Superior temporal gyrus (tissue), 1 donor: Measurements from ENCODE around the gene MGAM2.

Experiments
- DNase-seq: peaks from one replicate; pipeline ENCODE4 v3.0.0-alpha.2; 2016; ENCODE audit errors: extremely low spot score

The MGAM2 gene

DNA sequence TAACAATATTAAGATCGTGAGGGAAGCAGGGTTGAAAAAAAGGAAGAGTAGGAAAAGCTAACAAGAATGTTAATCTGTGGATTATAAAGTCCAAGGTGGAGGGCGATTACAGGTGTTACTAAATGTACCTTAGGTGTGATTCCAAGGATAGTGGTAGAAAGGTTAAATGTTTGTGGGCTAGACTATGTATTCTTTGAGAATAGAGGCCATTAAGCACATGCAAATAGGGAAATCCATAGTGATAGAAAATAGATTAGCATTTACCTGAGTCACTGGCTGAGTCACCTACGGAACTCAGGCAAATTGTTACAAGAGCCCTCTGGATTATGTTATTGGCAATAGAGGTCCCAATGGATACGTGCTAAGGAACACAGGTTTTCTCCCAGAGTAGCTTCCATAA lies 9.0 kb downstream of the MGAM2 start:
- no peak for DNase-seq

DNA sequence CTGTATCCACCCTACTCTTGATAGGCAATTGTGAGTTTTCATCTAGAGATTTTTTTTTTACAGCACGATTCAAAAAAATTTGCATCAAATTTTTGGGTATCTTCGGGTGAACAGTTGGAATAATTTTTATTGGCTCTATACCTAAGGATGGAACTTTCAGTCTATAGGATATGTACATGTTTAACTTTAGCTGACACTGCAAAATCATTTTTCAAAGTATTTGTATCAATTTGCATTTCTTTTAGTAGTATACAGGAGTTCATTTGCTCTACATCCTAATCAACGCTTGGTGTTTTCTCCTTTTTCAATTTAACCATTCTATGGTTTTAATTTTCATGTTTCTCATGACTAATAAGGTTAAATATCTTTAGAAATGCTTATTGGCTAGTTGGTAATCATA lies 11.7 kb downstream of the MGAM2 start:
- DNase-seq, result no peak

DNA sequence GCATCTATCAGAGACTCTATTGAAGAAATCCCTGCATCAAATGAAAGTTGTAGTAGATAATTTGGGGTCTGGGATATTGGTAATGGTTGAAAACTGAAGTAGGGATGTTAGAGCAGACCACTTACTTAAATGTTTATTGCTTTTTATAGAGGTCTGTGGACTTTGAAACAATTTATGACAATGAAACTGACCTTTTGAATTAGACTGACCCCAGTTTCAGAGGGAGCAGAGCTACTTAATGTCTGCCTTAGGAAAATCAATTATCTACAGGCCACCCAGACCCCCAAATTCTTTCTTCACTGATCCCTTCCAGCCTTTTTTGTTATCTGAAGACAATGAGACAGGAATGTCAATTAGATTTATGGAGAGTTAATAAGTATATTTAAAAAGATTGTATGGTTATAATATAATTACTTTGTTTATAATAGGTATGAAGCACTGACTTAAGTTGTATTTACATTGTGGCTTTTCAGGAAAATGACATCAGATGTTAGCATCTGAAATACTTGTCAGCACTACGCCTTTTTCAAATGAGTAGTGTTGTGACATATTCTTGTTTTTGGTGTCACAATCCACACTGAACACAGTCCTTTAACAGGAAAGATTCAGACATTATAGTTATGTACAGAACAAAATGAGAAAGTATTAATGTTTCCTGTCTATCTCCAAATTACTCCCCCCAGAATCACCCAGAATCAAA lies 13.9 kb downstream of the MGAM2 start:
- no peak for DNase-seq

DNA sequence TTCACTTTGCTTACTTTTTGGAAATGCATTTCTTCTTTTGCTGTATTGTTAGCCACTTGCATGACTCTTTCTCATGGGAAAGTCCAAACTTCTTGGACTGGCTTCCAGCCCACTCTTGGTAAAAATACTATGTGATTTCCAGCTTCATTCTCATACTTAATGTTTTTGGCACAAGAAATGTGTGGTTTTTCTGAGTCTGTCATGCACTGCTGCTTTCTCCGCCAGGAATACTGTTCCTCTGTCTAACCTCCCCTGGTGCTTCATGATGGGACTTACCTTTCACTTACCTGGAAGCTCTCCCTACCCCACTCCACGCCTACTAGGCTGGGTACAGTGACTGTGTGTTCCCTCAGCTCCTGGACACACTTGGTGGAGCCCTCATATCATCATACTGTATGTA lies 18.7 kb downstream of the MGAM2 start:
- no peak for DNase-seq

DNA sequence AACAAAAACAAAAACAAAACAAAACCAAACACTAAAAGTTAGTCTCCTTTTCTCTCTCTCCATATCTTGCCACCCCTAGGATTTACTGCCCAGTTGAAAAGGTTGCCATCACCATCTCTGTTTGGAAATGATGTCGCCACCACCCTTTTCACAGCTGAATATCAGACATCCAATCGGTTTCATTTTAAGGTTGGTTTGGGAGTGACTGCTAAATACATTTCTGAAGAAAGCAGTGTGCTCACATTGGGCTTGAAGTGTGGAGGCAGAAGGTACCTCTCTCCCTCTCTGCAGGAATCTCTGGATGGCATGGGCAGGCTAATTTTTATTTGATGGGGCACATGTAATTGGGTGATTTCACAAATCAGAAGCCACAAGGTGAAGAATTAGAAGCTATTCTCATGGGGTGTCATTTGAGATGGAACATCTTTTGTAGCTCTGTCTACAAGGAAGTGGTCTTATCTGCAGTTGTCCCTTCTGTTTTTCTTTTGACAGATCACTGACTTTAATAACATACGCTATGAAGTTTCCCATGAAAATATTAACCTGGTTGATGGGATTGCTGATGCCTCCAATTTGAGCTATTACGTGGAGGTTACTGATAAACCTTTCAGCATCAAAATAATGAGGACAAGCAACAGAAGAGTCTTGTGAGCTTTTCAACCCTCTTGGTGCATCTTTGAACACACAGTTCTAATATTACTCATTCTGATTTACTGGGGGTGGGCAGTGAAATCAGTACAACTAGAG lies 20.1 kb downstream of the MGAM2 start:
- DNase-seq, result no peak

DNA sequence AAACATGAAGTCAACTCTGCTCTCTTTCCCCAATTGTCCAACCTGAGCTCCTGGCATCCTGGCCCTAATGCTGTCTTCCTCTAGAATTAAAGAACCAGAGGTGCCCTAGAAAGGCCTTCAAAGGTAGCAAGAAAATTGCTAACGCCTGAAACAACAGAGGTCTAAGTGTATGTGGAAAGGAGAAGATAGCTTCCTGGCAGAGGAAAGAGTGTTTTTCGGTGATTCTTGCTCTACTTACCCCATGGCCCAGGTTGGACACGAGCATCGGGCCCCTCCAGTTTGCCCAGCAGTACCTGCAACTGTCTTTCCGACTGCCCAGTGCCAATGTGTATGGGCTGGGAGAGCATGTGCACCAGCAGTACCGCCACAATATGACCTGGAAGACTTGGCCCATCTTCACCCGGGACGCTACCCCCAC lies 22.2 kb downstream of the MGAM2 start:
- no peak for DNase-seq

DNA sequence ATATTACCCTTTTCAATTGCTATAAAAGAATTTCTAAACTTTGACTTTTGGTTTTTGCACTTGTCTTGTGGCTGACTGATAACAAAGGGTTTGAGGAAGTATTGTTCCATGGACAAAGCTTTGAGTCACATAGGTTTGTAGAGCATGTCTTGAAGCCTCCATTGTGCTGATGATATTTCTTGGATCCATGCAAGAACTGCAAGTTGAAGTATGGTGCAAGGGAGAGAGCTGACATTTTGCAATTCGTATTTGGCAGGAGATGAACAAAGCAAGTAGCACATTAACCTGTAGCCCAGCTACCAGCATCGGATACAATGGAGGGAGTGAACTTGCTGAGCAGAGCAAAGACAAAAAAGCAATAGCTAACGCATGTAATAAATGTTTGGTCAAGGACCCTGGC lies 23.4 kb downstream of the MGAM2 start:
- DNase-seq, result no peak

DNA sequence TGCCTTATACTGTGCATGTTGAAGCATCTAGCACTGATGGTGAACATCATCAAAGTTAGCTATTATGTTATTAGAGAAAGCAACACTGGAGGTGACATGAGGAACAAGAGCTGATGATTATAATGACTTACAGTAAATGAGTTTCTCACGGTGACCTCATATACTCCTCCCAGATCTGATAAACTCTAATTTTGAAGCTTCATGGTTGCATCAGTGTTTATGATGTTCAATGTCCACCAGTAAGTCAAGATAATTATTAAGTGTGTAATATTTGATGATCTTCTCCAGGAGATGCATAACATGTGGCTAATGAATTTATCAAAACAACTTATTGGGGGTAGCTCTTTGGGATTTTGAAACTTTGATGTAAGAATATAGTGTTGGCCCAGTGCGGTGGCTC lies 27.5 kb downstream of the MGAM2 start:
- DNase-seq, result no peak

DNA sequence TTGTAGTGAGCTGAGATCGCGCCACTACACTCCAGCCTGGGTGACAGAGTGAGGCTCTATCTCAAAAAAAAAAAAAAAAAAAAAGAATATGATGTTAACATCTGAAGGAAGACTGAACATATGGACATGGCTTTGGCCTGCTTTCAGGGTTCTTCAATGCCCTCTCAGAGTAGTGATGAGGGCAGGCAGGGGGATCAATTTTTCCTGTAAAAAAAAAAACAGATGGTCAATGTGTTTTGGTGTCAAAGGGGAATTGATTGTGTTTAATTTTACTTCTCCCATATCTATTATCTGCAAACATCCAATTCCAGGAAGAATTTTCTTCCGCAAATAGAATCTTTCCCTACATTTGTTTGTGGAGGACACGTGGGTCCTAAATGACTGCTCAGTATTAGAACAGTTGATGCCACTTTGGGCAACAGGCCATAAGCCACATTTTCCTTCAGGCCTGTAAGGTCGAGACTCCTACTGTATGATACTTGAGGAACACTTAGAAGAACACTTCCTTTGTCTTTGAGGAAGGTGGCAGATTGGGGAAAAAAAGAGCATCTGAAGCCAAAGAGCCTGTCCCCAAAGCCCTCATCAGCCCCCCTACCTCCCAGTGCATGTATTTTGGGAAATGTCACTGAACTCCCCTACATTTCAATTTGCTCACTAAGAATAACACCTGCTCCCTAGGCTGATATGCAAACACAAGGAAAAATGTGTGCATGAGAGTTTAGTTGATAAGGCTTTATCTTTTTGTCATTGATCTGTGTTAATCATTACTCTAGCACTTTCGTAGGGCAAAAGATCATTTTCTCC lies 28.3 kb downstream of the MGAM2 start:
- DNase-seq, result no peak

DNA sequence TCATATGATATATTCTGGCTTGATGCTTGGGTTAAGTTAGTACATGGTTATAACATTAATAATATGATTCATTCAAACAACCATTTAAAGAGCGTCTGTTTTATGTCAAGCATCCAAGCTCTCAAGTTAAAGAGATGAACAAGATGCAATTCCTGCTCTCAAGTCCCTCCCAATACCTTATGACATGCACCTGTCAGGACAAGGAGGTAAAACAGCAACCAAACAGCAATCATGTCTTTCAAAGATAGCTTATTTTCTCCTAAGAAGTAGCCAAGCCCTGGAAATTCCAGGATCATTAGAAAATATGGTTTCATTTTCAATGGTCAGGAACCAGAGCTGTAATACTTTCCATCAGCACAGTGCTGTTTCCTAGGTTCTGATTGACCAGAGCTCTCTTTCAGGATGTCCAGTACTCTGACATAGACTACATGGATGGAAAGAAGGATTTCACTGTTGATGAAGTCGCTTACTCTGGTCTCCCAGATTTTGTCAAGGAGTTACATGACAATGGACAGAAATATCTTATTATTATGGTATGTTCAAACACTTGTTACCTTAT lies 29.0 kb downstream of the MGAM2 start:
- DNase-seq, result no peak

DNA sequence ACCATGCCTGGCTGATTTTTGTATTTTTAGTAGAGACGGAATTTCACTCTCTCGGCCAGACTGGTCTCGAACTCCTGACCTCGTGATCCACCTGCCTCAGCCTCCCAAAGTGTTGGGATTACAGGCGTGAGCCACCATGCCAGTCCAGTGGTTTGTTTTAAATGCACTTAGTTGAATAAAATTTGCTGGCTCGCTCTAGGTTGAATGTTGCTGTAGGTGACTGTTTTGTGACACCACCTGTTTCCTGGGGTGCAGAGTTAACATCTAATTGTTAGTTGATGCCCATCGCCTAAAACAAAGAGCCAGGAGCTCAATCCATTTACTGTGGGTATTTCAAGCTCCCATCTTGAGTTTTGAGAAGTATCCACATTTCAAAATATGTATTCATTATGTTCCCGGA lies 31.2 kb downstream of the MGAM2 start:
- no peak for DNase-seq

DNA sequence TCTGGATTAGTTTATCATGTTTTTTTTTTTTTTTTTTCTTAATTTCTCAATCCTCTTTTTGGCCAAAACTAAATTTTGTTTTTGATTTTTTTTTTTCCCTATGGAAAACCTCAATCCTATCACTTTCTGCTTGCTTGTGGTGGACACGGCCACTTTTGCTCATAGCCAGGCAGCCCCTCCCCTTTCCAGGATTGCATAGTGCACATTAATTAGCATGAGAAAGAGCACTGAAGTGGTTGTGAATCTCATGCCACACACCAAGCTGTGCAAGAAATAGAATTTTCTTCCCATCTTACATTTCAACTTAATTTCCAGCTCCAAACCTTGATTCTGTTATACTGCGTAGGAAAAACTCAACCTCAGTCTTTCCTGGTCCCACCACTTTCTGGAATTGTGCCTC lies 34.6 kb downstream of the MGAM2 start:
- no peak for DNase-seq

DNA sequence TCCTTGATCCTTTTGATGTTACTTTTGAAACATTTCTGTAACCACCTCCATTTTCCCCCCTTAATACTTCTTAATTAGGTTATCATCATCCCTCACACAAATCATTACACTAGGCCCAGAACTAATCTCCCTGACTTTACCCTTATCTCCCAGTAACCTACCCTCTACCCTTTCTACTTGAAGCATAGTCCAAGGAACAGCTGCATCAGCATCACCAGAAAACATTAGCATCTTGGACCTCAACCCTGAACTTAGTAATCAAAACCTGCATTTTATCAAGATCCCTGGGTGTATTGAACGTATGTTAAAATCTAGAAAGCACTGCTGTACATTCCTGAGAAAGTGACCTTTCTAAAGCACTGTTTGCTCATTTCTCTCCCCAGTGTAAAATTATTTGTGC lies 38.8 kb downstream of the MGAM2 start:
- DNase-seq, result no peak

DNA sequence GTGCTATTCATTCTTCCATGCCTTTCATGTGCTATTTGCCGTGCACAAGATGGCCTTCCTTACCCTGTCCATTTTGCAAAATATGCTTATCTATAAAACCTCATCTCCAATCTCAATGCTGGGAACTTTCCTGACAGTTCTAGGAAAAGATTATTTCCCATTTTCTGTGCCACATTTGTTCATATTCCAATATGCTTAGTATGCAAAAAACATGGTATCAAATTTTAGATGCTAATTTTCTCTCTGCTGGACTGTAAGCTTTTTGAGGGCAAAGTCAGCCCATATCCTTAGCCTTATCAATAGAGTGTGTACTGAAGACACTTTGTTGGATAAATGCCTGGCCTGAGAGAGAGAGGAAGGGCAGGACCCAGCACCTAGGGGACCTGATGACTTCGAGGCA lies 39.4 kb downstream of the MGAM2 start:
- no peak for DNase-seq

DNA sequence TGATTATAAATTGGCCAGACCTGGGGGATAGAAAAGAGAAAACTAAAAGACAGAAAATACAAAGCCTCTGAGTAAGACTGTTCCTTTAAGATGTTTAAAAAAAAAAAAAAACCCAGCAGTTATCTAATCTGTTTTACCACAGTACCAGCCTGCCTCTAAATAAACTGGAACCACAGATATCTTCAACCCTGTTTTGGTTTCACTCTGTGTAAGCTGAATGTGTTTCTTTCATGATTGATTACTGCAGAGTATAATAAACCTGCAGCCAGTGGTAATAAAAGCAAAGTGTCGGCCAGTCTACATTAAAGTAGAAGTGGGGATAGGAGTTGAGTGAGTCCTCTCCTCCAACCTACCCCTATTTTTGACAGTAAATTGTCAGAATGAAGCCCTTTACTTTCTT lies 40.6 kb downstream of the MGAM2 start:
- no peak for DNase-seq

DNA sequence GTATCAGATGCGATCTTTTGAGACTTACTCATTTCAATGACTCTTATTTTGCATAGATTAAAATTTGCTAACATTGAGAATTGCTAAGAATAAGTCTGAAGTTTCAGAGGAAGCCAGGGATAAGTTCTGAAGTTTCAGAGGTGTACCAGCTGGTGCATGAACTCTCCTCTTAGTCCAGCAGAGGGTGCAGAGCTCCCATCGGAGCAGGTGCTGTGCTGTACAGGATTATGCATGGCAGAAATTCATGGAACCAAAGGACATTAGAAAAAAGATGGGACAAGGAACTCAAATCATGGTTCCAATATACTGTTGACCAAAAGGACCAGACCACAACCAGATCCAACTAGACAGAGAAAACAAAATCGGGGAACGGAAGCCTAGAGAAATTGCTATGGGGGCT lies 41.9 kb downstream of the MGAM2 start:
- no peak for DNase-seq

DNA sequence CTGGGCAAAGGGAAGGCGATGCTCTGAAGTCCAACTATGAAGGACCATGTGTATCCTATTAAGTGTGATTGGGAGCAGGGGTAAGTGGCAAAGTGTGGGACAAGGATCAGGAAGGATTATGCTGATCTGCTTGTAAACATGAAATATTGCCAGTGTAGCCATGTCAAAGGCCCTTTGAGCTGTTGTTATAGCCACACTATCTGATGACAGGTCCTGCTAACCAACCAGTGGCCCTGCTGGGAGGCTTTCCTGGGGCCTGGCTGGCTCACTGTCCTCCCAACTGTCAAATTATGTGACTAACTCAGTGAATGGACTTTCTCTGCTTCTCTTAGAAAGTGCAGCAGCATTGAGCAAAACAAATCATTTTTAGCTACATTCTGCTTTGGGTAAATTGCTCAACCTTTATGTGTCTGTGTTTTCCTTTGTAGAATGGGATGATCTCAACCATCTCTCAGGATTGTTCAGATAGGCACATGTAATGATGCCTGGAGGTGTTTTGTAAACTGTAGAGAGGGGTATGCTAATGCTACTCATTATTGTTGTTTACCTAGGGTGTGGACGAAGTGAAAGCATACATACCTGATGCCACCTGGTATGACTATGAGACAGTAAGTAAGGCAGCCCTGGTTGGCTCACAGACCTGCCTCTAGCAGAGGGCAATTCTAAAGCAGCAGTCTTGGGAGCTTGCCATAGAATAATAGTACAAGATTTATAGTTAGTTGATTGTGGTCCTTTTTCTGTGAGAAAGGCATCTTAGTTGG lies 47.4 kb downstream of the MGAM2 start:
- DNase-seq, result no peak

DNA sequence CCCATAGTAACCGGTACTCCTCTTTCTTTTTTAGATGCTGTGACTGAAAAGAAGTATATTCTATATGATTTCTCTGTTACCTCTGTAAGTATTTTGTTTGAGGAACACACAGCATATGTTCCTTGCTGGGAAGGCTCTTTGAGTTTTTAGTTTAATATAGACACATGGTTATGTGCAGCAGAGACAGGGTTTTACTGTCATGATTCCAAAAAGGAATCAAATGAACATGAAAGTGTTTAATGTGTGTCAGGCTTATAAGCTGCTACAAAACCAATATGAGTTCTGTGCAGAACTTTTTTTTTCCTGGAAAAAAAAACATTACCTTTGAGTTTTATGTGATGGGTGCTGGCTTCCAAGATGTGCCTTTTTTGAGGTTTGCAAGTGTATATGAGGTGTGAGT lies 50.4 kb downstream of the MGAM2 start:
- DNase-seq, result no peak

DNA sequence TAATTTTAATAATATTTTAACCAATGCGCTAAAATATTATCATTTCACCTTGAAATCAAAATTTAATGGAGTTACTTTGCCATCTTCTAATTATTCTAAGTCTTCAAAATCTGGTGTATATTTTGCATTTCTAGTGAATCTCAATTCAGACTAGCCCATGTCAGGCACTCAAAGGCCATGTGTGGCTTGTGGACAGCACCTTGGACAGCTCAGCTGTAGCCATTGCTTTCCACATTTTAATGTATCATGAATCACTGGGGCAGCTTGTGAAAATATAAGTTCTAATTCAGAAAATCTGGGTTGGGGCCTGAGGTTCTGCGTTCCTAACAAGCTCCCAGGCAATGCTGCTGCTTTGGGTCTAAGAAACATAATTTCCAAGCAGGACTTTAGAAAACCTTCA lies 57.2 kb downstream of the MGAM2 start:
- DNase-seq, result no peak

DNA sequence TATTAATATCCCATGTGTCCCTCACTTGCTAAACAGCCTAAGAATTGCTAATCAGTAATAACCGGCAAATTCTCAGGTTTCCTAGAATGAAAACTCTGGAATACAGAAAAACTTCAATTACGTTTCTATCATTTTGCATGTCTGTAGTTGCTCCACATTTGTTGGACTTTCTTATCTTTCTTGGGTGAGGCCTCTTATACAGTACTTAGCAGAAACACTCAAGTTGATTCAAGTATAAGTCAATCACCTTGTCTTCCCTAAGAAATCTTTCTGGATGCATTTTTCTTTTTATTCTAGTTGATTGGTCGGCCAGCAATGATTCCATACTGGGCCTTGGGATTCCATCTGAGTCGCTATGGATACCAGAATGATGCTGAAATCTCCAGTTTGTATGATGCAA lies 61.4 kb downstream of the MGAM2 start:
- DNase-seq, result no peak

DNA sequence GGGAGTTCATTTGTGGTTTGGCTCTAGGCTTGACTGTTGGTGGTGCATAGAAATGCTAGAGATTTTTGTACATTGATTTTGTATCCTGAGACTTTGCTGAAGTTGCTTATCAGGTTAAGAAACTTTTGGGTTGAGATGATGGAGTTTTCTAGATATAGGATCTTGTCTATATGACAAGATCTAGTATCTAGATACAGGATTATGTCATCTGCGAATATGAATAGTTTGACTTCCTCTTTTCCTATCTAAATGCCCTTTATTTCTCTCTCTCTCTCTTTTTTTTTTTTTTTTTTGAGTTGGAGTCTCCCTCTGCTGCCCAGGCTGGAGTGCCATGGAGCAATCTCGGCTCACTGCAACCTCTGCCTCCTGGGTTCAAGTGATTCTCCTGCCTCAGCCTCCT lies 62.9 kb downstream of the MGAM2 start:
- no peak for DNase-seq

DNA sequence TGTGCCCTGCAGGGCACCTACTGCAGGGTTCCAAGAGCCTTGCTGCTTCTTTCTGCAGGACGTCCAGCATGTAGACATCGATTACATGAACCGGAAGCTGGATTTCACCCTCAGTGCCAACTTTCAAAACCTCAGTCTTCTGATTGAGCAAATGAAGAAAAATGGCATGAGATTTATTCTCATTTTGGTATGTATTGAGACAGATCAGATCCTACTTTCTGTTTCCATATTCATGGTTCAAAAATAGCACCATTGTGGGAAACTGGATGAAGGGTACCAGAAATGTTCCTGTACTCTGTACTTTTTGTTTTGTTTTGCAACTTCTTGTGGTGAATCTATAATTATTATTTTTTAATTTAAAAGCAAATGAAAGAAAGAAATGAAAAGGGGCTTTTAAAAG lies 64.1 kb downstream of the MGAM2 start:
- DNase-seq, result no peak
